AG20443 (cell line): ENCODE results near the gene OGFOD2.

ENCODE experiments used
- DNase-seq: peaks from one replicate; pipeline ENCODE4 v3.0.0; 2012; ENCODE audit warnings: low spot score, mixed read lengths

OGFOD2 gene

GRCh38 chr12:122951979-122952892 lies 22.8 kb upstream of the OGFOD2 start:
- peak; percentile 90 for DNase-seq

- DNase-seq = no peak
Observed at GRCh38 chr12:122955156-122955555, 19.9 kb upstream of the OGFOD2 start.

- no peak for DNase-seq
Observed at GRCh38 chr12:122956035-122956434, 19.0 kb upstream of the OGFOD2 start.

- no peak for DNase-seq
Observed at GRCh38 chr12:122958198-122958888, 16.7 kb upstream of the OGFOD2 start.

- DNase-seq = no peak
Observed at GRCh38 chr12:122959566-122960192, 15.4 kb upstream of the OGFOD2 start.

- no peak for DNase-seq
Observed at GRCh38 chr12:122960193-122960569, 14.9 kb upstream of the OGFOD2 start.

GRCh38 chr12:122961531-122962329 lies 13.3 kb upstream of the OGFOD2 start:
- DNase-seq = no peak

- DNase-seq = no peak
Observed at GRCh38 chr12:122963941-122964265, 11.1 kb upstream of the OGFOD2 start.

- DNase-seq = no peak
Observed at GRCh38 chr12:122964439-122965257, 10.4 kb upstream of the OGFOD2 start.

- no peak for DNase-seq
Observed at GRCh38 chr12:122965321-122965751, 9.7 kb upstream of the OGFOD2 start.

GRCh38 chr12:122965851-122966742 lies 8.9 kb upstream of the OGFOD2 start, which contains the start of gene ABCB9:
ABCB9 (minus strand) TSS chr12:122966463; CDS start chr12:122960235, 6,228 bp downstream.
- DNase-seq = peak; percentile 98

- DNase-seq = no peak
Observed at GRCh38 chr12:122966743-122967550, 8.1 kb upstream of the OGFOD2 start.

- no peak for DNase-seq
Observed at GRCh38 chr12:122968104-122968503, 6.9 kb upstream of the OGFOD2 start.

GRCh38 chr12:122969676-122970075 lies 5.4 kb upstream of the OGFOD2 start:
- DNase-seq = no peak

GRCh38 chr12:122974274-122974891 lies 661 bp upstream of the OGFOD2 start:
- DNase-seq = peak; percentile 94

- no peak for DNase-seq
Observed at GRCh38 chr12:122975790-122976647, 975 bp downstream of the OGFOD2 start.

- DNase-seq = no peak
Observed at GRCh38 chr12:122976648-122976975, 1.6 kb downstream of the OGFOD2 start.

GRCh38 chr12:122977153-122977552 lies 2.1 kb downstream of the OGFOD2 start:
- DNase-seq = no peak
